Cortex of kidney (tissue), 1 donor: ENCODE measurements around the gene CAMK1D.
"Not testable (repeated sequence)": the region's sequence is repeated elsewhere in the genome, so short reads cannot be mapped to it uniquely, and the experiment has no call there.

Source experiments
- DNase-seq: peaks from one replicate; lab custom pipeline; 2025; lab: John Stamatoyannopoulos, UW

The CAMK1D gene

GRCh38 chr10:12340937-12341336 lies 8.4 kb upstream of the CAMK1D start:
- no peak for DNase-seq

- DNase-seq: no peak
These were observed 7.8 kb upstream of the CAMK1D start for GRCh38 chr10:12341526-12341925.

- no peak for DNase-seq
These were observed 4.8 kb upstream of the CAMK1D start for GRCh38 chr10:12344375-12345110.

GRCh38 chr10:12346707-12347106 lies 2.6 kb upstream of the CAMK1D start:
- no peak for DNase-seq

DNA sequence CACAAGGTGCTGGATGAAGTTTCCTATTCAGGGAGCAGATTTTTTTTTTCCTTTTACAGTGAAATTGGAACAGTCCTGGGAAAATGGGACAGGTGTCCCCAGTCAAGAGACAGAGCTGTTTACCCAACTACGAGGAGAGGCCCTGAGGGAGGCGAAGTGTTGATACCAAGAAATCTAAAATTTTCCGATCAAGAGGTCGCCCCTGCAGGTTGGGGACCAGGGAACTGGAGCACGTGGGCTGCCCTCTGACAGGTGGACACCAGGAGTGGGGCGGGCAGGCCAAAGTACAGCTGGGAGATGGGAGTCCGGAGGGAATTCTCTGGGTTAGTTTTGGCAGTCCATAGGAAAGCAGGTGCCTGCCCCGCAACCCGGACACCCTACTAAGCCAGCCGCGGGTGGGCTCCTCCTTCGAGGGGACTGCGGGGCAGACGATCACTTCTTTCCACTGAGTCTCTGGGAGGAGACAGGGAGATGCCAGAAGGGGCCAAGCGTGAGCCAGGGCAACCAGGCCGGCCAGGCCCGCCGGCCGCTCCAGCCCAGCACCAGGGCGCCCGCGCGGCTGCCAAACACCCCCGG lies 965 bp upstream of the CAMK1D start:
- DNase-seq: no peak

DNA sequence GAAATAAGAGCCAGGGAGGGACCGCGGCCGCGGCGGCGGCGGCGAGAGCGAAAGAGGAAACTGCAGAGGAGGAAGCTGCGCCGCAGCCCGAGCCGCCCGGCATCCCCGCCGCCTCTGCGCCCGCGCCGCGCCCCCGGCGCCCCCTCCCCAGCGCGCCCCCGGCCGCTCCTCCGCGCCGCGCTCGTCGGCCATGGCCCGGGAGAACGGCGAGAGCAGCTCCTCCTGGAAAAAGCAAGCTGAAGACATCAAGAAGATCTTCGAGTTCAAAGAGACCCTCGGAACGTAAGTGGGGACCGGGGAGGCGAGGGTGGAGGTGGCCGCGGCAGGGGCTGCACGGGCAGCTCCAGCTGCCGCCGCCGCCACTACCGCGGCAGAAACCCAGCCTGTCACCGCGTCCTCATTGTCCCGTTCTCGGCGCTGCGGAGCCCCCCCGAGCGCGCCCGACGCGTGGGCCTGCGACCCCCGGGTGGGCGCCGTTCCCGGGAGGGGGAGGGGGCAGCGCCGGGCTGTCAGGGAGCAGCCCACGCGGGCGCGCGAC lies 351 bp downstream of the CAMK1D start:
- DNase-seq: no peak

GRCh38 chr10:12350167-12350872 lies 973 bp downstream of the CAMK1D start:
- DNase-seq: no peak

GRCh38 chr10:12350925-12351324 lies 1.6 kb downstream of the CAMK1D start:
- no peak for DNase-seq

DNA sequence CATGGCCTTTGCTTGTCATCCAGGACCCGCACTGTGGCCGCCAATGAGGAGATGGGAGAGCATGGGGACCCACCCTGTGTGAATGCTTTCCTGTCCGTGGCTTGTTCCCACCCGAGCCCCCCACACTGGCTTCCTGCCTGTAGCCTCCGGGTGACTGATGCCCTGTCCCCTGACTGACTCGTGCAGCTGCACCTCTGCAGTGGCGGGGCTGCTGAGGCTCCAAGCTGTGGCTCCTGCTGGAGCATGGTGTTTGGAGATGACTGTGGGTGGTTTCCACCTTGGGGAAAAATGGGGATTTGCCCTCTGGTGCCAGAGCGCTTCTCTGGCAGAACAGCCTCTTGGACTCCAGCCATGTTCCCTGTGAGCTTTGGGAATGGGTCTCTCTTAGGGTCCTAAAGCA lies 2.1 kb downstream of the CAMK1D start:
- no peak for DNase-seq

DNA sequence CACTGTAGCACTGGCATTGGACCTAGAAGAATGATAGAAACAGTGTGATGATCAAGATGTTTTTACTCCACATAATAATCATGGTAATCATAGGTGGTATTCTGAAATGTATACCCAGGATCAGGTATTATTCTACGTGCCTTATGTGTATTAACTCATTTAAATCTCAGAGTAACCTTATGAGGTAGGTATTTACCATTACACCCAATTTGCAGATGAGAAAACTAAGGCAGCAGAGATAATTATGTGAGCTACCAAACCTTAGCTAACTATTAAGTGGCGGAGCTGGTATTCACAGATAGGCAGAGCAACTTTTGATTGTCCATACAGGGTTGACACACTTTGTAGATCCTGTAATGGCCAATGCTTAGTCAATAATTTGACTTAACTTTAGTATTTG lies 2.5 kb downstream of the CAMK1D start:
- DNase-seq: no peak

- no peak for DNase-seq
These were observed 4.3 kb downstream of the CAMK1D start for GRCh38 chr10:12353399-12354242.

DNA sequence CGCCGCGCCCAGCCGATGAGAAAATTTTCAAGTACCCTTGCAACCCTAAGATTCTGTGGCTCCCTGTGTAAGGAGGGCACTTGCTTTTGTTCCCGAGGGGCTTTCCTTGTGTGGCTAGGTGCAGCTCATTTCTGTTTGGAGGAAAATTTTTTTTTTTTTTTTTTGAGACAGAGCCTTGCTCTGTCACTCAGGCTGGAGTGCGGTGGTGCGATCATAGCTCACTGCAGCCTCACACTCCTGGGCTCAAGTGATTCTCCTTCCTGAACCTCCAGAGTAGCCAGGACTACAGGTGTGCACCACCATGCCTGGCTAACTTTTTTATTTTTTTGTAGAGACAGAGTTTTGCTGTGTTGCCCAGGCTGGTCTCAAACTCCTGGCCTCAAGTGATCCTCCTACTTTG lies 5.3 kb downstream of the CAMK1D start:
- DNase-seq: not testable (repeated sequence)

- DNase-seq: no peak
These were observed 6.0 kb downstream of the CAMK1D start for GRCh38 chr10:12355384-12355783.

- DNase-seq: no peak
These were observed 8.3 kb downstream of the CAMK1D start for GRCh38 chr10:12357525-12358151.

- DNase-seq: no peak
These were observed 9.7 kb downstream of the CAMK1D start for GRCh38 chr10:12358863-12359564.

GRCh38 chr10:12360461-12360860 lies 11.1 kb downstream of the CAMK1D start:
- no peak for DNase-seq

DNA sequence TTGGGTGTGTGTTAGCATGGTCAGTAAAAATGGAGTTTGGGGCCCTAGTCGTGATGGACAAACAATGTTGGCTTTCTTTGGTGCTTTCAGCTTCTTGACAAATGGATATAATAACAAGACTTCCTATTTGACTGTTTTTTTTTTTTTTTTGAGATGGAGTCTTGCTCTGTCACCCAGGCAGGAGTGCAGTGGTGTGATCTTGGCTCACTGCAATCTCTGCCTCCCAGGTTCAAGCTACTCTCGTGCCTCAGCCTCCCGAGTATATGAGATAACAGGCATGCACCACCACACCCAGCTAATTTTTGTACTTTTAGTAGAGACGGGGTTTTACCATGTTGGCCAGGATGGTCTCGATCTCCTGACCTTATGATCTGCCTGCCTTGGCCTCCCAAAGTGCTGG lies 11.8 kb downstream of the CAMK1D start:
- not testable (repeated sequence) for DNase-seq

DNA sequence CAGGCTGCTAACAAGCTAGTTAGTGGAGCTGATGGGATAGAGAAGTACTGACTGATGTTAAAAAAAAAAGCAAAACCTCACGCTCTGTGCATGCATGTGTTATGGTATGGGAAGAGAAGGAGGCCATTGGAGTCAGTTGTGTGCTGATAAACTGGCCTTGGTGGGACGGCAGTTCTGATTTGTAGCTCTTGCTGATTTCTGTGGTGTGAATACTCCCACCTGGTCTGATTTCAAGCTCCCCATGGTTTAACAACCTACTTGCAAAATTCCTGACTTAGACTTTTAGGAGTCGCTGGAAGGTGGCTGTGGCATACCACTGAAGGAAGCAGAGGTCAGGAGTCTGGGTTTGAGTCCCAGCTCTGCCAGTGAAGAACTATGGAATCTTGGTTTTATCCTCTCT lies 15.2 kb downstream of the CAMK1D start:
- DNase-seq: no peak

GRCh38 chr10:12367272-12367671 lies 17.9 kb downstream of the CAMK1D start:
- DNase-seq: no peak

GRCh38 chr10:12369982-12370381 lies 20.6 kb downstream of the CAMK1D start:
- DNase-seq: no peak

GRCh38 chr10:12372846-12373245 lies 23.5 kb downstream of the CAMK1D start:
- no peak for DNase-seq
